ENCODE results near the gene TPK1.

TPK1 gene

DNA sequence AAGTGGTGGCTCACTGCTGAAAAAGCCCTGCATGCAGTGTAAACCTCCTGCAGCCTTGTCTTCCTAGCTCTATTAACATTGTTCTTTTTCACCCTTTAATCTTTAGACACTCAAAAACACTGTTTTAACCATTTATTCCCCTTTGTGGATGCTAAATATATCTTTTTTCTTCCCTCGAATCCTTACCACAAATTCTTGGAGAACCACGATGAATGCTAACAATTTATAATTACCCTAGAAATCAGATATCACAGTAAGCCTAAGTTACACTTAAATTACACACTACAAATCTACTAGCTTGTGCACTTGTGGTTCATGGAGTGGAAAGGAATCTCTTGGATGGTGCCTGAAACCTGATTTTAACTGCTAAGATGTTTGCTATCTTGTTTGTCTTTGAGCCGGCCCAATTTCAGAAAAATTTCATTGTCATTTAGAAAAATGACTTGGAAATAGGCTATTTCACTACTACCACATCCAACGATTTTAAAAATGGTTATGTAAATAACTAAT is 307.3 kb downstream of the TPK1 start:
- DNase-seq (ENCODE audit: low spot score): no peak

DNA sequence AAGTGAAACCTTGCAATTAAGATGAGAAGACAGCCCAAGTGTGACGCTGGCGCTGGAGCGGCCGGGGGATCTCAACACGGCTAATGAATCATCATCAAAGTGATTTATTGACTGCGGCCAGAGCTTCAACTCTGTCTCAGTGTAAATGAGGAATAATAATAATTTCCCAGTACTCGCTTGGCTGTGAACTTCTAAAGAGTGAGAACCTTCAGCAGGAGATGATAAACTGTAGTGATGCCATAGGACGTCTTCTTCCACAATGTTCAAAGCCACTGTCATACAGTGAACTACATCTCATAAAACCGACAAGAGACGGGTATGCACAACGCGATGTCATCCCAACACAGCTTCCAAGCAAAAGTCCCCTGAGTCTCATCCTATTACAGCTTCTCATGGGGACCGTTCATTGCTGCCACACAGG is 308.8 kb downstream of the TPK1 start:
- DNase-seq (ENCODE audit: low spot score): no peak

DNA sequence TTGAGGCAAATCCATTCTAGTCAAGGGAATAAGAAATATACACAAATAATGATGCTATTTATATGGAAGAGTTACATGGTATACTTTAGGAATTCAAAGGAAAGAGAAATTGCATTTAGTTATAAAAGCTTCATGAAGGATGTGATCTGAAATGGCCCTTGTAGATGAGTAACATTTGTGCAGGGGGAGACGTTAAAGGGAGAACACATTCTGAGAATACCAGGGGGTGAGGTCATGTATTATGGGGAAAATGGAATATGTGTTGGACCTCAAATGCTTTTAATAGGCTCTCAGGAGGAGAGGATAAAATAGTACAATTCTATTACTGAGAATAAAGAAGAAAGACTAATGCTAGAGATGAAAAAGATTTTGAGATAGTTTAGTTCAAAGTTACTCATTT is 309.9 kb downstream of the TPK1 start:
- no peak for DNase-seq (ENCODE audit: low spot score)

- DNase-seq (ENCODE audit: low spot score): no peak
Observed at GRCh38 chr7:144524271-144524670, 311.6 kb downstream of the TPK1 start.

- DNase-seq (ENCODE audit: low spot score): no peak
Observed at GRCh38 chr7:144523621-144524020, 312.2 kb downstream of the TPK1 start.

DNA sequence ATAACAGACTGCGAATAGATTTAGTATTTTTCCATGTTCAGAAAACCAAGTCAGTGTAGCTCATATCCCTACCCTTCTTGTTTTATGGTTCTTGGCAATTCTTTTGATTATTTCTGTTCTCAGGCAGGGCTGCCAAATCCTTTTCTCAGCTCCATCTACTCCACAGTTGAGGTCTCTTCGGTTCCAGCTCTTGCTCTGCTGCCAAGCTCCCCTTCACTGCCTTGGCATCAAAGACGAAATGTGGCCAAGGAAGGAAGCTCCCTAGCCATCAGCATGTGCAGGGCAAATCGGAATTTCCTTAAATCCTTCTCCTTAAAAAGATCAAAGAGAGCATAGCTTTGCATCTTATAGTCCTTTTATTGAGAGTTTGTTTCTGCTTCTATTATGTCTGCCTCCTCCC is 315.9 kb downstream of the TPK1 start:
- DNase-seq (ENCODE audit: low spot score): no peak

DNA sequence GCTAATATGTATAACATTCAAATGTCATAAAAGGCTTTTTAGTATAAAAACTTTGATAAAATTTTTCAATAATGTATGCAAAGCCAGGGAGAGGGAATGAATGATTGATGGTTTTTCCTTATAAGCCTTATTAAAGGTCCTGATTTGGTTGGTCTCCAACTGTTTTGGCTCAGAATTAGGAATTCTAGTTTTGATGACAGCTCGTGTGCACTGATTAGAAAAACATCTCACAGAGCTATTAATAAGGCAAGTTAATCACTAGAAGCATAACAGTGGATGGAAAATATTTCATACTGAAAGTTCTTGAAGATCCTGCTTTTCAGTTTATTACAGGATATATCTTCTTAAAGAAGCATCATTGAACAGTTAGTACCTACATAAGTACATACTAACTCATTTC is 317.5 kb downstream of the TPK1 start:
- DNase-seq (ENCODE audit: low spot score): no peak

DNA sequence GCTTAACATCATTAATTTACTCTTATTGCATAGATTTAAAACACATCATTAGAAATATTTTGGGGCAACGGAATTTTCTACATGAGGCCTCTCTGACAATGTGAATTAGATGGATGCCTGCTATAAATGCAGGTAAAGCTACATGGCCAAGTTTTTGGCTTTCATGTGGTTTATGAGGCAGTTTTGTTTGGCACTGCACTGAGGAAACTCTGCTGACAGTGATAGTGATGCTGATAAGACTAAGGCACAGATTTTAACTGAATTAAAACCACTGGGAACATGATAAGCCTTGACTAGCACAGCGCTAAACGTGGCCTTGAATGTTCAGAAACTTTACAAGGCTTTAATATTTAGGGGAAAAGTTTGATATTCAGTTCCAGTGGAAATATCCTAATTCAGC is 318.1 kb downstream of the TPK1 start:
- DNase-seq (ENCODE audit: low spot score): no peak

GRCh38 chr7:144516729-144517525 is 318.9 kb downstream of the TPK1 start:
- no peak for DNase-seq (ENCODE audit: low spot score)

GRCh38 chr7:144513334-144513733 is 322.5 kb downstream of the TPK1 start:
- no peak for DNase-seq (ENCODE audit: low spot score)

DNA sequence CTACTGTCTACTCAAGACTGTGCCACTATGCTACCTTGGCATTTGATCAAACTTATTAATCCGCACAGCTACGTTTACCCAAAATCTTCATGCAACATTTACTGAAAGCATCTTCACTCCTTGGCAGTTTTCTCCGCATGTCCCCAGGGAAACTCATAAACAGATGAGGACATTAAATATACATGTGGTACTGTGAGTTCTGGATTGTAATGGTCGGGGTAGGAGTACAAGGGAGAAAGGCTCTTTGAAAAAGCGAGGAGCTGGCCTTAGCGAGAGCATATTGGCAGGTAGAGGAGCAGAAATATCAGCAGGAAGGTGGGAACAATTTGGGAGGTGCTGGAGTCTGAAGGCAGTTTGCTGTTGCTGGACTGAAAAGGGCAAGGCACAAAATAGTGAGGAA is 325.2 kb downstream of the TPK1 start:
- no peak for DNase-seq (ENCODE audit: low spot score)

GRCh38 chr7:144508702-144509101 is 327.2 kb downstream of the TPK1 start:
- no peak for DNase-seq (ENCODE audit: low spot score)

DNA sequence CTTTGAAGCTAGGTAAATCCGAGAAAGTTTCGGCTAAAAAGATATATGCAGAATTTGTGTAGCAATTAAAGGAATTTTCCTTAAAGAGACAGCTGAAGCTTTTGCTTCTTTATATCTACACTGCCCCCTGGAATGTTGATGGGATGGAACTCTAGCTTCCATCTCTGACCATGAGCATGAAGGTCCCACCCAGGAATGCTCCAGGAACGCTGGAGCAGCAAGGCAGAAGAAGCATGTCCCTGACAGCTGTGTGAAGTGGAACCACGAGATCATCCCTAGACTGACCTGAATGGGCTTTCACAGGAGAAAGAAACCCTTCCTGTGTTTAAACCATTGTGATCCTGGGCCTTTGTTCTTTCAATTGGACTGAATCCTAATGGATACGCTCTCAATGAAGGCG is 332.6 kb downstream of the TPK1 start:
- no peak for DNase-seq (ENCODE audit: low spot score)

GRCh38 chr7:144500225-144500624 is 335.6 kb downstream of the TPK1 start:
- no peak for DNase-seq (ENCODE audit: low spot score)

GRCh38 chr7:144497282-144497681 is 338.6 kb downstream of the TPK1 start:
- DNase-seq (ENCODE audit: low spot score): no peak

DNA sequence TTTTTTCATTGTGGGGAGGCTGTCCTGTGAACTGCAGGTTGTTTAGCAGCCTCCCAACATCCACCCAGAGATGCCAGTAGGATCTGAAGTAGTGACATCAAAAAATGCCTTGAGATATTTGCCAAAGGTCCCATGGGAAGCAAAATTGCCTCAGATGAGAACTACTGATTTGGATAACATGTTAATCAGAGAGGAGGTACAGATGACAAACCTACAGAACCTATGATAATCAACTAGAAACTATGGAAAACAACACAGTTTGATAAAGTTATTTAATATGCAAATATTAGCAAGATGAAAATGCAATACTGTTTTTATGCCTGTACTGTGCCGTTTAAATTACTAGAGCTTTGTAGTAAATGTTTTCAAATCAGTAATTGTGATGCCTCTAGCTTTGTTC is 341.5 kb downstream of the TPK1 start:
- no peak for DNase-seq (ENCODE audit: low spot score)

GRCh38 chr7:144489504-144489903 is 346.3 kb downstream of the TPK1 start:
- DNase-seq (ENCODE audit: low spot score): no peak

DNA sequence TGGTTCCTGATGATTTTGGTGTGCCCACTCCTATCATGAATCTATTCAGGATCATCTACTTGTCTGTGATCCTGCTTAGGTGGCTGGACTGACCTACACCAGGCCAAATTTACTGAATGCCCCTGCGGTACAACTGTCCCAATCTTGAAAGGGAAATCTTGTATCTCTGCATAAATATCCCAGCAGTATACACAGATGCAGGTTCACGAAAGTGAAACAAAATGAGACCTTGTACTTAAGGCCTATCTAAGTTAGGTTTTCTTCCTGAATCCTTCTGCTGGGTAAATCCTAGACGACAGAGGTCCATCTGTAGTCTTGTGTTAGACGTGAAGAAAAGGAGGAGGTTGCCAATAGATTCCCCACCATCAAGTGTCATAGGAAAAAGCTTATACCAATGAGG is 346.9 kb downstream of the TPK1 start:
- DNase-seq (ENCODE audit: low spot score): no peak

DNA sequence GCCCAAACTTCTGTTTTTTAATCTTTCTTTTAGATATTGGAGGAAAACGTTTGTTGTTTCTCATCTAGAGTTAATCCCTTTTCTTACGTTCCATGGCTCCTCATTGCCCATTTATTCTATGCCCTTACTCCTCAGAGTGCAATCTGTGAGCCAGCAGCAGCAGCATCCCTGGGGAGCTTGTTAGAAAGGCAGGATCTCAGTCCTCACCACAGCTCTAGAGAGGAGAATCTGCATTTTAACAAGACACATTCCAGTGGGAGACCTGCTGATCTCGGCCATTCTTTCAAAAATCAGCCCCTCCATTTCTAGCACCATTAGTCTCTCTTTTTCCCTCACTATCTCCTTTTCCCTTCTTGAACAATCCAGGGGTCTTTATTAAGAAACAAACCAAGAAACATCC is 348.0 kb downstream of the TPK1 start:
- no peak for DNase-seq (ENCODE audit: low spot score)

GRCh38 chr7:144484445-144484844 is 351.4 kb downstream of the TPK1 start:
- no peak for DNase-seq (ENCODE audit: low spot score)

DNA sequence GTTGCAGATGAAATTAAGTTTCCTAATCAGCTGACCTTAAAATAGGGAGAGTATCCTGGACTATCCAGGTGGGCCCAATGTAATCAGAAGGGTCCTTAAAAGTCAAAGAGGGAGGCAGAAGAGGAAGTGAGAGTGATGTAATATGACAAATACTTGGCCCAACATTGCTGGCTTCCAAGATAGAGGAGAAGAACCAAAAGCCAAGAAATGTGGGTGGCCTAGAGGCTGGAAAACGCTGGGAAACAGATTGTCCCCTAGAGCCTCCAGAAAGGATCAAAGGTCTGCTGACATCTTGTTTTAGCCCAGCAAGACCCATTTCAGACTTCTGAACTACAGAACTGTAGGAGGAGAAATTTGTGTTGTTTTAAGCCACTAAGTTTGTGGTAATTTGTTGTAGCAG is 352.7 kb downstream of the TPK1 start:
- no peak for DNase-seq (ENCODE audit: low spot score)

DNA sequence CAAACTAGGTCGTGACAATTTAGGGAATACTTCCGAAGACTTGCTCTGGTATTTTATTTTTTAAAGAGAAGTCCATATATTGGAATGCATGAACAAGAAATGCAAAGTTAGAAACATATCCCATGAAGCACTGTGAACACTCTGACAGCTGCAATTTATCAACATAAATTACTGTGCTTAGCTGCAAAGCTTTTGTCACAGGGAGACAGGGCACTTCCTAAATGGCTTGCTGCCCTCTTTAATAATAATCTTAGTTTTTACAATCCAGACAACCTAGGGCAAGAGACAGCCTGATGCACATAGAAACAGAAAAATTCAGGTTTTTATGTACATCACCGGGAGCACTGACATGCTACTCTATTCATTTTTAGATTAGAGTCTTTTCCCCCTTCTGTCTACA is 354.0 kb downstream of the TPK1 start:
- DNase-seq (ENCODE audit: low spot score): no peak

DNA sequence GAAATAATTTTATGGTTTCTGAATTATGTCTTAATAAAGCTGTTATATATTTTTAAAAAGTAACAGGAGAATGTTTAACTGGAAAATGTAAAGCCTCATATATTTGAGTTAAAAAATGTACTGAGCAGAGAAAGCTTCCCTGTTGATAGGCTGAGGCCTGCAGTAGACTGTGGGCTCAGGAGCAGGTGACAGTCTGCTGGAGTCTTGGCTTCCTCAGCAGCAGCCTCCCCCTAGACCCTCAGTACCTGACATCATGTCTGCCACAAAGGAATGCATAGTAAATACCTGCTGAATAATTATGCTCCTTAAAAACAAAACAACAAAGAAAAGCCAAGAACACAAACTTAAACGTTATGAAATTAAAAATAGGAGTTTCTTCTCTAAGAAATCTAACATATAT is 358.5 kb downstream of the TPK1 start:
- no peak for DNase-seq (ENCODE audit: low spot score)
